Measurements from ENCODE around the gene NOC4L.

DNA sequence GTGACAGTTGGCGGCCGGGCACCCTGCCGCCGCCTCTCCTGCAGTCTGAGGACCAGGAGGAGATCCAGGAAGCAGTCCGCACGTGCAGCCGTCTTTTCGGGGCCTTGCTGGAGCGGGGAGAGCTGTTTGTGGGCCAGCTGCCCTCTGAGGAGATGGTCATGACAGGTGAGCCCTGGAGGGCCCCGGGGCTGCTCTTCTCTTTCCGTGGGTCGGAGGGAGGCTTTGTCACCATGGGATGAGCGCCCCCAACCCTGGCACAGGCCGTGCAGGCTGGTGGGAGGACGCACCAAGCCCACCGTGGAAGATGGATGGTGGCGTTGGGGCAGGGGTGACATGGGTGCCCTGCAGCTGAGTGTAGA lies 532 bp downstream of the NOC4L start:
- TF ChIP-seq, protein P1, sequence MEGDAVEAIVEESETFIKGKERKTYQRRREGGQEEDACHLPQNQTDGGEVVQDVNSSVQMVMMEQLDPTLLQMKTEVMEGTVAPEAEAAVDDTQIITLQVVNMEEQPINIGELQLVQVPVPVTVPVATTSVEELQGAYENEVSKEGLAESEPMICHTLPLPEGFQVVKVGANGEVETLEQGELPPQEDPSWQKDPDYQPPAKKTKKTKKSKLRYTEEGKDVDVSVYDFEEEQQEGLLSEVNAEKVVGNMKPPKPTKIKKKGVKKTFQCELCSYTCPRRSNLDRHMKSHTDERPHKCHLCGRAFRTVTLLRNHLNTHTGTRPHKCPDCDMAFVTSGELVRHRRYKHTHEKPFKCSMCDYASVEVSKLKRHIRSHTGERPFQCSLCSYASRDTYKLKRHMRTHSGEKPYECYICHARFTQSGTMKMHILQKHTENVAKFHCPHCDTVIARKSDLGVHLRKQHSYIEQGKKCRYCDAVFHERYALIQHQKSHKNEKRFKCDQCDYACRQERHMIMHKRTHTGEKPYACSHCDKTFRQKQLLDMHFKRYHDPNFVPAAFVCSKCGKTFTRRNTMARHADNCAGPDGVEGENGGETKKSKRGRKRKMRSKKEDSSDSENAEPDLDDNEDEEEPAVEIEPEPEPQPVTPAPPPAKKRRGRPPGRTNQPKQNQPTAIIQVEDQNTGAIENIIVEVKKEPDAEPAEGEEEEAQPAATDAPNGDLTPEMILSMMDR (conservative IDR thresholded peaks at IDR 0.05; ENCODE audit: low read depth in 2 of 2): peak in 1 of 2 experiments; percentile 12; a peak in 1 of 4 replicates
- TF ChIP-seq EZH2 (IDR thresholded peaks at IDR 0.05; ENCODE audit: low read depth, unreplicated experiment) (no peak), POLR2AphosphoS5 (IDR thresholded peaks at IDR 0.05; ENCODE audit: low read depth) (no peak)
- TF ChIP-seq, protein P2, sequence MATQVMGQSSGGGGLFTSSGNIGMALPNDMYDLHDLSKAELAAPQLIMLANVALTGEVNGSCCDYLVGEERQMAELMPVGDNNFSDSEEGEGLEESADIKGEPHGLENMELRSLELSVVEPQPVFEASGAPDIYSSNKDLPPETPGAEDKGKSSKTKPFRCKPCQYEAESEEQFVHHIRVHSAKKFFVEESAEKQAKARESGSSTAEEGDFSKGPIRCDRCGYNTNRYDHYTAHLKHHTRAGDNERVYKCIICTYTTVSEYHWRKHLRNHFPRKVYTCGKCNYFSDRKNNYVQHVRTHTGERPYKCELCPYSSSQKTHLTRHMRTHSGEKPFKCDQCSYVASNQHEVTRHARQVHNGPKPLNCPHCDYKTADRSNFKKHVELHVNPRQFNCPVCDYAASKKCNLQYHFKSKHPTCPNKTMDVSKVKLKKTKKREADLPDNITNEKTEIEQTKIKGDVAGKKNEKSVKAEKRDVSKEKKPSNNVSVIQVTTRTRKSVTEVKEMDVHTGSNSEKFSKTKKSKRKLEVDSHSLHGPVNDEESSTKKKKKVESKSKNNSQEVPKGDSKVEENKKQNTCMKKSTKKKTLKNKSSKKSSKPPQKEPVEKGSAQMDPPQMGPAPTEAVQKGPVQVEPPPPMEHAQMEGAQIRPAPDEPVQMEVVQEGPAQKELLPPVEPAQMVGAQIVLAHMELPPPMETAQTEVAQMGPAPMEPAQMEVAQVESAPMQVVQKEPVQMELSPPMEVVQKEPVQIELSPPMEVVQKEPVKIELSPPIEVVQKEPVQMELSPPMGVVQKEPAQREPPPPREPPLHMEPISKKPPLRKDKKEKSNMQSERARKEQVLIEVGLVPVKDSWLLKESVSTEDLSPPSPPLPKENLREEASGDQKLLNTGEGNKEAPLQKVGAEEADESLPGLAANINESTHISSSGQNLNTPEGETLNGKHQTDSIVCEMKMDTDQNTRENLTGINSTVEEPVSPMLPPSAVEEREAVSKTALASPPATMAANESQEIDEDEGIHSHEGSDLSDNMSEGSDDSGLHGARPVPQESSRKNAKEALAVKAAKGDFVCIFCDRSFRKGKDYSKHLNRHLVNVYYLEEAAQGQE (IDR thresholded peaks at IDR 0.05; ENCODE audit: unreplicated experiment): no peak

Data from GM23338 (cell line).